ENCODE results near the gene MRPL54. TPM values are rescaled to one million over a fixed set of nuclear protein-coding genes. Genes with fewer than 3 reads are reported as not detected.

MRPL54 gene
- total RNA-seq, 4 donors from 2014 or later = 23.3 to 86.3 (median 63.3) TPM

- in situ Hi-C loops (cut with MboI; ENCODE audit: low sequenced_read_pairs in 4 of 4) = no loop called here
- no peak for ATAC-seq
Observed at GRCh38 chr19:3774621-3775373, 12.3 kb downstream of the MRPL54 start.

GRCh38 chr19:3775374-3775711 is 12.9 kb downstream of the MRPL54 start:
- no peaks in the 10 kb centered on the region for H3K4me1 ChIP-seq
- peaks cover 0 to 2% (median 0%) of the 10 kb centered on the region in 3 donors for H3K27me3 ChIP-seq
- TF ChIP-seq POLR2A (IDR thresholded peaks at IDR 0.05) (no peak), CTCF (IDR thresholded peaks at IDR 0.05 in 4 of 5, conservative IDR thresholded peaks at IDR 0.05 in 1 of 5) (no peak)
- DNase-seq = no peak
- in situ Hi-C loops (cut with MboI; ENCODE audit: low sequenced_read_pairs in 4 of 4) = no loop called here
- H3K9me3 ChIP-seq = no peaks in the 10 kb centered on the region
- ATAC-seq = no peak
- H3K36me3 ChIP-seq = no peaks in the 10 kb centered on the region
- intact Hi-C loops (cut with DNase I; ENCODE audit: low total_unique reads) = no loop called here
- no peak overlapping the region for H3K4me3 ChIP-seq
- H3K27ac ChIP-seq = no peak overlapping the region

More at GRCh38 chr19:3774621-3775373, 12.3 kb downstream of the MRPL54 start:
- H3K4me3 ChIP-seq = no peak overlapping the region
- H3K36me3 ChIP-seq = no peaks in the 10 kb centered on the region
- TF ChIP-seq CTCF (IDR thresholded peaks at IDR 0.05 in 4 of 5, conservative IDR thresholded peaks at IDR 0.05 in 1 of 5) (no peak), POLR2A (IDR thresholded peaks at IDR 0.05) (no peak)
- DNase-seq = no peak
- H3K9me3 ChIP-seq = no peaks in the 10 kb centered on the region
- no peak overlapping the region for H3K27ac ChIP-seq
- intact Hi-C loops (cut with DNase I; ENCODE audit: low total_unique reads) = no loop called here
- H3K4me1 ChIP-seq = no peaks in the 10 kb centered on the region
- peaks cover 0 to 2% (median 0%) of the 10 kb centered on the region in 3 donors for H3K27me3 ChIP-seq

GRCh38 chr19:3775831-3776230 is 13.3 kb downstream of the MRPL54 start:
- H3K36me3 ChIP-seq = no peaks in the 10 kb centered on the region
- H3K27ac ChIP-seq = no peak overlapping the region
- intact Hi-C loops (cut with DNase I; ENCODE audit: low total_unique reads) (no loop called here), in situ Hi-C loops (cut with MboI; ENCODE audit: low sequenced_read_pairs in 4 of 4) (no loop called here)
- TF ChIP-seq CTCF (IDR thresholded peaks at IDR 0.05 in 4 of 5, conservative IDR thresholded peaks at IDR 0.05 in 1 of 5) = no peak
- TF ChIP-seq POLR2A (IDR thresholded peaks at IDR 0.05) = no peak
- peaks cover 0 to 3% (median 0%) of the 10 kb centered on the region in 3 donors for H3K9me3 ChIP-seq
- DNase-seq (no peak), ATAC-seq (no peak)
- peaks cover 0 to 2% (median 0%) of the 10 kb centered on the region in 3 donors for H3K27me3 ChIP-seq
- H3K4me1 ChIP-seq = no peaks in the 10 kb centered on the region
- no peak overlapping the region for H3K4me3 ChIP-seq

GRCh38 chr19:3776479-3777040 is 14.1 kb downstream of the MRPL54 start:
- Histone ChIP-seq H3K4me1 (no peaks in the 10 kb centered on the region), H3K27ac (no peak overlapping the region), H3K27me3 (peaks cover 0 to 4% (median 2%) of the 10 kb centered on the region in 3 donors), H3K9me3 (peaks cover 0 to 8% (median 0%) of the 10 kb centered on the region in 3 donors), H3K36me3 (no peaks in the 10 kb centered on the region), H3K4me3 (no peak overlapping the region)
- ATAC-seq (no peak), DNase-seq (no peak)
- TF ChIP-seq POLR2A (IDR thresholded peaks at IDR 0.05) = no peak
- no peak for TF ChIP-seq CTCF (IDR thresholded peaks at IDR 0.05 in 4 of 5, conservative IDR thresholded peaks at IDR 0.05 in 1 of 5)
- intact Hi-C loops (cut with DNase I; ENCODE audit: low total_unique reads) (no loop called here), in situ Hi-C loops (cut with MboI; ENCODE audit: low sequenced_read_pairs in 4 of 4) (no loop called here)
